Adrenal gland (tissue), 12 donors: Measurements from ENCODE around the gene TENT5A. TPM values are rescaled to one million over a fixed set of nuclear protein-coding genes. Genes with fewer than 3 reads are reported as not detected.
A peak's percentile ranks its signal among the peaks of the same experiment; 100 is the strongest.
"Not testable (repeated sequence)": the region's sequence is repeated elsewhere in the genome, so short reads cannot be mapped to it uniquely, and the experiment has no call there.

Source experiments
- DNase-seq, 7 donors: peaks; one replicate each; pipeline ENCODE4 v3.0.0-alpha.2; 2019 to 2020
- H3K27ac ChIP-seq, 5 donors: fragments of 200-600 bp; sonication (generic) in 4 of 5; 1 replicate in 3 of 5; 2 replicates in 2 of 5; pipeline versions ENCODE4 v1.5.1 to v1.8.0; 2016 to 2020; ENCODE audit warnings: mild to moderate bottlenecking in 1 of 5
- H3K27me3 ChIP-seq: fragments of 200-600 bp; 2 replicates; pipeline ENCODE4 v1.8.0; 2021
- H3K36me3 ChIP-seq, 2 donors: fragments of 200-600 bp; replicated peaks in 1 of 2; 1 replicate in 1 of 2; 2 replicates in 1 of 2; pipeline versions ENCODE4 v1.5.1 to v1.8.0; 2018 to 2022
- H3K4me1 ChIP-seq, 2 donors: fragments of 200-600 bp; replicated peaks in 1 of 2; 1 replicate in 1 of 2; 2 replicates in 1 of 2; pipeline versions ENCODE4 v1.5.1 to v1.8.0; 2018 to 2021
- H3K4me3 ChIP-seq, 4 donors: fragments of 200-600 bp; sonication (generic) in 3 of 4; one replicate each; pipeline ENCODE4 v1.5.1; 2016 to 2018
- H3K9me3 ChIP-seq, 3 donors: fragments of 200-600 bp; sonication (generic) in 1 of 3; replicated peaks in 1 of 3; 1 replicate in 2 of 3; 2 replicates in 1 of 3; pipeline versions ENCODE4 v1.5.1 to v1.8.0; 2016 to 2021
- POLR2A ChIP-seq, 2 donors: fragments of 450-650 bp; IDR thresholded peaks; one replicate each; pipeline ENCODE4 v1.6.1; 2017; ENCODE audit warnings: antibody characterized with exemption in 2 of 2, mild to moderate bottlenecking in 2 of 2, moderate library complexity in 1 of 2
- WGBS, 4 donors: extraction: QIAGEN DNeasy Blood & Tissue Kit in 2 of 4; methylation state at CpG; one replicate each; pipeline versions ENCODE4 v1.1.5 to v1.1.7; 2013 to 2017; 5-methylcytosine and 5-hydroxymethylcytosine counted together
- intact Hi-C, 2 donors: fragments of 100-400 bp; cut with DNase I; formaldehyde crosslinking; loops; one replicate each; pipeline versions ENCODE4 v1.14.1 to v1.15.0; 2022 to 2023
- polyA plus RNA-seq, 3 donors: library from polyadenylated mRNA; stranded (reverse); fragments of 200-250 nt in 2 of 3; fragments of 350-450 nt in 1 of 3; fragmentation: Illumina TruSeq in 1 of 3; extraction: RNeasy Lipid Tissue Mini Kit (QIAGEN cat#74804) in 1 of 3; gene quantifications; one replicate each; pipeline ENCODE4 v1.2.3, GENCODE V29; 2013 to 2014
- total RNA-seq, 9 donors: library from RNA; depleted of rRNA in 4 of 9; stranded (reverse); fragments of >200 nt in 4 of 9; fragments of 120-200 nt in 1 of 9; fragmentation: NEBNext Ultra II Directional in 1 of 9; extraction: Animal tissue kit (Norgen Biotek cat#: 25700) in 1 of 9; gene quantifications; one replicate each; pipeline versions ENCODE4 v1.1.0 to v1.2.4, GENCODE V29; 2013 to 2023
- TF ChIP-seq, protein P1 (sequence below), 6 experiments: fragments of 450-650 bp in 4 of 6; fragments of 200-600 bp in 2 of 6; sonication (generic) in 1 of 6; IDR thresholded peaks; 1 replicate in 5 of 6; 2 replicates in 1 of 6; pipeline versions ENCODE4 v1.5.1 to v1.8.0; 2016 to 2021; ENCODE audit warnings: antibody characterized with exemption in 6 of 6, mild to moderate bottlenecking in 2 of 6, moderate library complexity in 1 of 6
- donor health status: healthy with polysubstance abuse.
- donor health status: Bipolar disorder and iron deficiency.
- donor health status: DM: yes; HTN: yes; CAD: no.
- donor health status: DM: no; HTN: no; CAD: no.
- donor health status: DM: no; HTN: no; CAD: no.
- donor health status: DM: yes; HTN: yes; CAD: no.

TENT5A gene
- total and polyA plus RNA-seq, 12 donors: 4.4 to 24.6 (median 15.4) TPM

DNA sequence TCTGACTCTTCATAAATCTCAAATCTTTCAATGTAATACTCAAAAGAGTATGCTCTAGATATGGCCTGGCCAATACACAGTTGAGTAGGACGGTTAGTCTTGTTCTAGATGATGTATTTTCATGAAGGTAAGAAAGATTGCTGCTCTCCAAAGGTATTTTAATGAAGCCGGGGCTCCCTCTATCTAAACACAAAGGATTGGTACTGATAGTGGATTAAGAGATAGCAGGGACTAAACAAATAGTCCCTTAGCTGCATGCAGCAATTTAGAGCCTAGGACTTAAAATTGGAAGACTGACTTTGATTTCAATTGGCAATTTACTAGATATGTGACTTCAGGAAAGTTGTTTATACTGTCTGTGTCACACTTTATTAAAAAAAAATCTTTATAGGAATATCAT is 31.4 kb upstream of the TENT5A start:
- no peak for DNase-seq
- Histone ChIP-seq H3K27ac (no peak overlapping the region), H3K36me3 (no peaks in the 10 kb centered on the region), H3K27me3 (no peaks in the 10 kb centered on the region), H3K4me3 (no peak overlapping the region), H3K9me3 (no peaks in the 10 kb centered on the region), H3K4me1 (peaks cover 6 to 26% of the 10 kb centered on the region in 2 donors)
- TF ChIP-seq, protein P1, sequence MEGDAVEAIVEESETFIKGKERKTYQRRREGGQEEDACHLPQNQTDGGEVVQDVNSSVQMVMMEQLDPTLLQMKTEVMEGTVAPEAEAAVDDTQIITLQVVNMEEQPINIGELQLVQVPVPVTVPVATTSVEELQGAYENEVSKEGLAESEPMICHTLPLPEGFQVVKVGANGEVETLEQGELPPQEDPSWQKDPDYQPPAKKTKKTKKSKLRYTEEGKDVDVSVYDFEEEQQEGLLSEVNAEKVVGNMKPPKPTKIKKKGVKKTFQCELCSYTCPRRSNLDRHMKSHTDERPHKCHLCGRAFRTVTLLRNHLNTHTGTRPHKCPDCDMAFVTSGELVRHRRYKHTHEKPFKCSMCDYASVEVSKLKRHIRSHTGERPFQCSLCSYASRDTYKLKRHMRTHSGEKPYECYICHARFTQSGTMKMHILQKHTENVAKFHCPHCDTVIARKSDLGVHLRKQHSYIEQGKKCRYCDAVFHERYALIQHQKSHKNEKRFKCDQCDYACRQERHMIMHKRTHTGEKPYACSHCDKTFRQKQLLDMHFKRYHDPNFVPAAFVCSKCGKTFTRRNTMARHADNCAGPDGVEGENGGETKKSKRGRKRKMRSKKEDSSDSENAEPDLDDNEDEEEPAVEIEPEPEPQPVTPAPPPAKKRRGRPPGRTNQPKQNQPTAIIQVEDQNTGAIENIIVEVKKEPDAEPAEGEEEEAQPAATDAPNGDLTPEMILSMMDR (IDR thresholded peaks at IDR 0.05): no peak
- TF ChIP-seq POLR2A (IDR thresholded peaks at IDR 0.05): no peak
- intact Hi-C loops: no loop called here
- WGBS, 4 donors: 80 to 89% (median 83%) methylated on average over 2 of the region's 2 CpGs

DNA sequence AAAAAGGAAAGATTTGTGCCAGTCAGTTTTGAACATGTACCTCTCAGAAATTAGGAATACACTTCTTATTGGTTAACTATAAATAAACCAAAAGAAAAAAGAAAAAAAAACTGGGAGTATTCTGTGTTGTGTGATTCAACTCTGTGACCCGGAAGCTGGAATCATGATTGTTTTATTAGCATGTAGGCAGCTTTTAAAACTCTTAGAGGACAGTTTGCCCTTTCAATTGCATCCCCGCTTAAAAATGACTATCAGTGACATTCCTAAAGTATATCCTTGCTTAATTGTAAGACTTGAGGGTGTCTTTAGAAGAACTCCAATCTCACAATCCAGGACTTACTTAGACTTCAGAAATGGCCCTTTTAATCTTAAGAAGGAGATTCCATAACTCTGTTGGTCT is 29.1 kb upstream of the TENT5A start:
- Histone ChIP-seq H3K4me1 (peaks cover 0 to 3% of the 10 kb centered on the region in 2 donors), H3K27ac (no peak overlapping the region), H3K4me3 (no peak overlapping the region), H3K9me3 (no peaks in the 10 kb centered on the region), H3K36me3 (no peaks in the 10 kb centered on the region), H3K27me3 (no peaks in the 10 kb centered on the region)
- WGBS, 4 donors: 81 to 93% (median 85%) methylated on average over 2 of the region's 2 CpGs
- intact Hi-C loops: no loop called here
- TF ChIP-seq POLR2A (IDR thresholded peaks at IDR 0.05): no peak
- TF ChIP-seq, protein P1 (IDR thresholded peaks at IDR 0.05): no peak
- no peak for DNase-seq

DNA sequence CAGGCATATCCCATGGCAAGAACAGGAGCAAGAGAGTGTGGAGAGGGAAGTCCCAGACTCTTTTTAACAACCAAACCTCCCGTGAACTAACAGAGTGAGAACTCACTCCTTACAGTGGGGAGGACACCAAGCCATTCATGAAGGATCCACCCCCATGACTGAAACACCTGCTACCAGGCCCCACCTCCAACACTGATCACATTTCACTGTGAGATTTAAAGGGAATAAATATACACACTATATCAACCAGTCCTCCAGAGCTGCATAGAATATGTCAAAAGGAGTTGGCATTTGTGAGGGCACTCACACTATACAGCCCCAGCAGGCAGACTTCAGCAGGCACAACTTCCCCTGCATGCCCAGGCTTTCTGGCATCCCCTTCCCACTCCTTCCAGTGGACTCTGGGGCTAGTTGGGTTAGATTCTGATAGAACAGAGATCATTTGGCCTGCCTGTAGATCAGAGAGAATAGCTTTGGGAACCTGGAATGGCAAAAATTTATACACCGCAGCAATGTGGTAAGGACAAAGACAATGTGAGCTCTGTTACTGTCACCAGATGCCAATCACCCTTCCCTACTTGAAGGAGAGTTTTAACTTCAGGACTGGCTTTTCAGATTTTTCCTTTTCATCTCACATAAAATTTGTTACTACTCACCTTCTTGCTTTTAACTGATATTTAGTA is 25.2 kb upstream of the TENT5A start:
- intact Hi-C loops: no loop called here
- TF ChIP-seq POLR2A (IDR thresholded peaks at IDR 0.05): no peak
- TF ChIP-seq, protein P1 (IDR thresholded peaks at IDR 0.05): no peak
- Histone ChIP-seq H3K4me1 (no peaks in the 10 kb centered on the region), H3K27ac (no peak overlapping the region), H3K27me3 (no peaks in the 10 kb centered on the region), H3K4me3 (no peak overlapping the region), H3K36me3 (no peaks in the 10 kb centered on the region), H3K9me3 (no peaks in the 10 kb centered on the region)
- WGBS, 4 donors: 86 to 96% (median 91%) methylated on average over 2 of the region's 2 CpGs
- no peak for DNase-seq

DNA sequence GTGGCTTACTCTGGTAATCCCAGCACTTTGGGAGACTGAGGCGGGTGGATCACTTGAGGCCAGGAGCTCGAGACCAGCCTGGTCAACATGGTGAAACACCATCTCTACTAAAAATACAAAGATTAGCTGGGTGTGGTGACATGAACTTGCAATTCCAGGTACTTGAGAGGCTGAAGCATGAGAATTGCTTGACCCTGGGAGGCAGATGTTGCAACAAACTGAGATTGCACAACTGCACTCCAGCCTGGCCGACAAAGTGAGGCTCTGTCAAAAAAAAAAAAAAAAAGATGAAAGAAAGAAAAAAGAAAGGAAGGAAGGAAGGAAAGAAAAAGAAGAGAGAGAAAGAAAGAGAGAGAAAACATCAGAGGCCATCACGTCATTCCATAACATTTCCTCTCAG is 23.7 kb upstream of the TENT5A start:
- intact Hi-C loops, H3K27me3 ChIP-seq, H3K36me3 ChIP-seq, H3K9me3 ChIP-seq, H3K27ac ChIP-seq, H3K4me1 ChIP-seq, H3K4me3 ChIP-seq: not testable (repeated sequence)
- DNase-seq: peak in 3 of 7 donors; percentile 16 to 50 (median 23)
- WGBS, 4 donors: 63 to 74% (median 71%) methylated on average over 4 of the region's 4 CpGs

DNA sequence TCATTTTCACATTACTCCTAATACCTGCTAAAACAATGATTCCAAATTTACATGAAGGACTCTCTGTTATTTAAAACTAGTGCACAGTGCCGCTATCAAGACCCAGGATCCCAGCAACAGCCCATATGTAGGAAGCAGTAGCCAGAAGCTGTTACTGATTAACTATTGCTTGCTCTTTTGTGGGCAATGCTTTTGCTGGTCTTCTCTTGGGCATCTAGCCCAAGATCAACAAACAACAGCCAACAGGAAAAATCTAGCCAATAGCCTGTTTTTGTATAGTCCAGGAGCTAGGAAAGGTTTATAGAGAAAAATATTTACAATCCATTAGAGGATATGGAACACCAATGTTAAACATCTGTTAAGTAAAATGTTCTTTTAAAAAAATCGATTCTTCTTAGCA is 22.1 kb upstream of the TENT5A start:
- TF ChIP-seq POLR2A (IDR thresholded peaks at IDR 0.05): no peak
- TF ChIP-seq, protein P1 (IDR thresholded peaks at IDR 0.05): no peak
- Histone ChIP-seq H3K4me1 (no peaks in the 10 kb centered on the region), H3K9me3 (no peaks in the 10 kb centered on the region), H3K36me3 (no peaks in the 10 kb centered on the region), H3K27ac (no peak overlapping the region), H3K4me3 (no peak overlapping the region), H3K27me3 (no peaks in the 10 kb centered on the region)
- WGBS, 4 donors: 85 to 91% (median 87%) methylated on average over 2 of the region's 2 CpGs
- no peak for DNase-seq
- intact Hi-C loops: no loop called here
